ENCODE measurements around the gene ARPC5.

DNA sequence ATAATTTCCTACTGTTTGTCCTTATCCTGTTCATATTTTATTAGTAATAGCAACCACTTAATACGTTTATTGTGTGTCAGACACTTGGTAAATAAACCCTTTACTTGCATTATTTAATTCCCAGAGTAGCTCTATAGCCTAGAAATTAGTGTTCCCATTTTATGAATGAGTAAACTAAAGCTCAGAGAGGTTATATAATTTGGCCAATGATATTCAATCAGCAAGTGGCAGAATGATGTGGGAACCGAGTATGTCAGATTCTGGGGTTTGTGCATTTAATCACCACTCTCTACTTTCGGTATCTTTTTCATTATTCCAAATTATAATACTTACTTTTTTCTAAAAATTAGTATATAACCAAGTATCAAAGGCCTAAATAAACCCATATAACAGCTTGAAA lies 6.6 kb upstream of the ARPC5 start:
- TF ChIP-seq, protein P1, sequence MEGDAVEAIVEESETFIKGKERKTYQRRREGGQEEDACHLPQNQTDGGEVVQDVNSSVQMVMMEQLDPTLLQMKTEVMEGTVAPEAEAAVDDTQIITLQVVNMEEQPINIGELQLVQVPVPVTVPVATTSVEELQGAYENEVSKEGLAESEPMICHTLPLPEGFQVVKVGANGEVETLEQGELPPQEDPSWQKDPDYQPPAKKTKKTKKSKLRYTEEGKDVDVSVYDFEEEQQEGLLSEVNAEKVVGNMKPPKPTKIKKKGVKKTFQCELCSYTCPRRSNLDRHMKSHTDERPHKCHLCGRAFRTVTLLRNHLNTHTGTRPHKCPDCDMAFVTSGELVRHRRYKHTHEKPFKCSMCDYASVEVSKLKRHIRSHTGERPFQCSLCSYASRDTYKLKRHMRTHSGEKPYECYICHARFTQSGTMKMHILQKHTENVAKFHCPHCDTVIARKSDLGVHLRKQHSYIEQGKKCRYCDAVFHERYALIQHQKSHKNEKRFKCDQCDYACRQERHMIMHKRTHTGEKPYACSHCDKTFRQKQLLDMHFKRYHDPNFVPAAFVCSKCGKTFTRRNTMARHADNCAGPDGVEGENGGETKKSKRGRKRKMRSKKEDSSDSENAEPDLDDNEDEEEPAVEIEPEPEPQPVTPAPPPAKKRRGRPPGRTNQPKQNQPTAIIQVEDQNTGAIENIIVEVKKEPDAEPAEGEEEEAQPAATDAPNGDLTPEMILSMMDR (IDR thresholded peaks at IDR 0.05), result no peak
- TF ChIP-seq, protein P2, sequence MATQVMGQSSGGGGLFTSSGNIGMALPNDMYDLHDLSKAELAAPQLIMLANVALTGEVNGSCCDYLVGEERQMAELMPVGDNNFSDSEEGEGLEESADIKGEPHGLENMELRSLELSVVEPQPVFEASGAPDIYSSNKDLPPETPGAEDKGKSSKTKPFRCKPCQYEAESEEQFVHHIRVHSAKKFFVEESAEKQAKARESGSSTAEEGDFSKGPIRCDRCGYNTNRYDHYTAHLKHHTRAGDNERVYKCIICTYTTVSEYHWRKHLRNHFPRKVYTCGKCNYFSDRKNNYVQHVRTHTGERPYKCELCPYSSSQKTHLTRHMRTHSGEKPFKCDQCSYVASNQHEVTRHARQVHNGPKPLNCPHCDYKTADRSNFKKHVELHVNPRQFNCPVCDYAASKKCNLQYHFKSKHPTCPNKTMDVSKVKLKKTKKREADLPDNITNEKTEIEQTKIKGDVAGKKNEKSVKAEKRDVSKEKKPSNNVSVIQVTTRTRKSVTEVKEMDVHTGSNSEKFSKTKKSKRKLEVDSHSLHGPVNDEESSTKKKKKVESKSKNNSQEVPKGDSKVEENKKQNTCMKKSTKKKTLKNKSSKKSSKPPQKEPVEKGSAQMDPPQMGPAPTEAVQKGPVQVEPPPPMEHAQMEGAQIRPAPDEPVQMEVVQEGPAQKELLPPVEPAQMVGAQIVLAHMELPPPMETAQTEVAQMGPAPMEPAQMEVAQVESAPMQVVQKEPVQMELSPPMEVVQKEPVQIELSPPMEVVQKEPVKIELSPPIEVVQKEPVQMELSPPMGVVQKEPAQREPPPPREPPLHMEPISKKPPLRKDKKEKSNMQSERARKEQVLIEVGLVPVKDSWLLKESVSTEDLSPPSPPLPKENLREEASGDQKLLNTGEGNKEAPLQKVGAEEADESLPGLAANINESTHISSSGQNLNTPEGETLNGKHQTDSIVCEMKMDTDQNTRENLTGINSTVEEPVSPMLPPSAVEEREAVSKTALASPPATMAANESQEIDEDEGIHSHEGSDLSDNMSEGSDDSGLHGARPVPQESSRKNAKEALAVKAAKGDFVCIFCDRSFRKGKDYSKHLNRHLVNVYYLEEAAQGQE (IDR thresholded peaks at IDR 0.05; ENCODE audit: insufficient read depth in 1 of 2, low read depth in 2 of 2, low read length in 1 of 2), result no peak
- TF ChIP-seq TCF7L2 (IDR thresholded peaks at IDR 0.05; ENCODE audit: low read depth, low read length) (no peak), POLR2AphosphoS5 (IDR thresholded peaks at IDR 0.05; ENCODE audit: low read depth, low read length) (no peak), SIN3A (IDR thresholded peaks at IDR 0.05; ENCODE audit: borderline replicate concordance, insufficient read depth, low read depth, low read length) (no peak)
